Activated T-helper 2 cell treated with anti-CD3 and anti-CD28 coated beads, Interferon-gamma antibody, Interleukin-2, Interleukin-4, amounts not matched to agents 10 μg/mL and 5 μg/mL and 100 μg/mL, durations not matched to agents 14 hours and 24 hours and 36 hours (primary cell): Measurements from ENCODE around the gene KCNG2. TPM values are rescaled to one million over a fixed set of nuclear protein-coding genes. Genes with fewer than 3 reads are reported as not detected.
A peak's percentile ranks its signal among the peaks of the same experiment; 100 is the strongest.

ENCODE experiments used
- DNase-seq: peaks from one replicate; pipeline ENCODE4 v3.0.0; 2021; ENCODE audit warnings: low spot score
- H3K27ac Mint-ChIP-seq: one replicate; pipeline ENCODE4 v1.8.0; 2021; ENCODE audit warnings: mixed read lengths
- H3K27me3 Mint-ChIP-seq: one replicate; pipeline ENCODE4 v1.8.0; 2021; ENCODE audit warnings: low read depth, mixed read lengths
- H3K36me3 Mint-ChIP-seq: one replicate; pipeline ENCODE4 v1.8.0; 2021; ENCODE audit warnings: low read depth, mixed read lengths
- H3K4me1 Mint-ChIP-seq: one replicate; pipeline ENCODE4 v1.8.0; 2021; ENCODE audit warnings: low read depth, mixed read lengths
- H3K4me3 Mint-ChIP-seq: one replicate; pipeline ENCODE4 v1.8.0; 2021; ENCODE audit warnings: low read depth, mild to moderate bottlenecking, moderate library complexity, mixed read lengths
- H3K9me3 Mint-ChIP-seq: one replicate; pipeline ENCODE4 v1.8.0; 2021; ENCODE audit warnings: mixed read lengths
- intact Hi-C: fragments of 100-400 bp; cut with micrococcal nuclease; formaldehyde crosslinking; loops from one replicate; pipeline ENCODE4 v1.15.1; 2023
- total RNA-seq: library from RNA; stranded (reverse); gene quantifications from 2 replicates; pipeline ENCODE4 v1.2.3, GENCODE V29; 2022

Gene KCNG2
- total RNA-seq, 1 donor from 2014 or later: not detected

DNA sequence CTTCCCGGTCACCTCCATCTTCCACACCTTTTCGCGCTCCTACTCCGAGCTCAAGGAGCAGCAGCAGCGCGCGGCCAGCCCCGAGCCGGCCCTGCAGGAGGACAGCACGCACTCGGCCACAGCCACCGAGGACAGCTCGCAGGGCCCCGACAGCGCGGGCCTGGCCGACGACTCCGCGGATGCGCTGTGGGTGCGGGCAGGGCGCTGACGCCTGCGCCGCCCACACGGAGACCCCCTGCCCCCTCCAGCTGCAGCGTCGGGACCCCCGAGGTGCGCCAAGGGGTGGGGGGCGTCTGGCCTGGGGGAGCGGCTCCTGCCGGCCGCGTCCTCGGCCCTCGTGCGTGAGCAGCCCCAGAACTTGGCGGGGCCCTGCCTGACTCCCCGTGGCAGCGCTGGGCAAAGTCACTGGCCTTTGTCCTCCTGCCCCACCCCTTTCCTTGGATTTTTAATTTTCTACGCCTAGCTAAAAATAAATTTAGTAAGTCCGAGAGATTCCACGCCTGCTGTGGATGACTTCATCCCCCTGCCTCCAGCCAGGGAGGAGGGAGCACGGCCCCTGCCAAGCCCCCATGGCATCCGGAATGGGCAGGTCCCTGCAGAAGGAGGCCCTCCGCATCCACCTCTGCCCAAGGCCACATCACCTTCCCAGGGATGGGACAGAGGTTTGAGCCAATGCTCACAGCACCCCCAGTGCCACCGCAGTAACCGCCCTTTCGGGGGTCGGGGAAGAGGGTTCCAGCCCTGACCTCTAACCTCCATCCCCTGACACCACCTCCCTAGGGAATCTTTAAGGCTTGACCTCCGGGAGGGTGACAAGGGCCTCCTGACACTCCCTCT is 102.1 kb downstream of the KCNG2 start:
- Mint-ChIP-seq H3K4me1 (peaks cover 2% of the 10 kb centered on the region), H3K36me3 (peaks cover 35% of the 10 kb centered on the region), H3K27ac (no peak overlapping the region), H3K27me3 (no peaks in the 10 kb centered on the region), H3K9me3 (peaks cover 30% of the 10 kb centered on the region), H3K4me3 (no peak overlapping the region)
- intact Hi-C loops: loop anchor here (10.0 kb wide), 1 partner anchor 215 kb away; no protein-coding TSS in a partner anchor
- DNase-seq: no peak

DNA sequence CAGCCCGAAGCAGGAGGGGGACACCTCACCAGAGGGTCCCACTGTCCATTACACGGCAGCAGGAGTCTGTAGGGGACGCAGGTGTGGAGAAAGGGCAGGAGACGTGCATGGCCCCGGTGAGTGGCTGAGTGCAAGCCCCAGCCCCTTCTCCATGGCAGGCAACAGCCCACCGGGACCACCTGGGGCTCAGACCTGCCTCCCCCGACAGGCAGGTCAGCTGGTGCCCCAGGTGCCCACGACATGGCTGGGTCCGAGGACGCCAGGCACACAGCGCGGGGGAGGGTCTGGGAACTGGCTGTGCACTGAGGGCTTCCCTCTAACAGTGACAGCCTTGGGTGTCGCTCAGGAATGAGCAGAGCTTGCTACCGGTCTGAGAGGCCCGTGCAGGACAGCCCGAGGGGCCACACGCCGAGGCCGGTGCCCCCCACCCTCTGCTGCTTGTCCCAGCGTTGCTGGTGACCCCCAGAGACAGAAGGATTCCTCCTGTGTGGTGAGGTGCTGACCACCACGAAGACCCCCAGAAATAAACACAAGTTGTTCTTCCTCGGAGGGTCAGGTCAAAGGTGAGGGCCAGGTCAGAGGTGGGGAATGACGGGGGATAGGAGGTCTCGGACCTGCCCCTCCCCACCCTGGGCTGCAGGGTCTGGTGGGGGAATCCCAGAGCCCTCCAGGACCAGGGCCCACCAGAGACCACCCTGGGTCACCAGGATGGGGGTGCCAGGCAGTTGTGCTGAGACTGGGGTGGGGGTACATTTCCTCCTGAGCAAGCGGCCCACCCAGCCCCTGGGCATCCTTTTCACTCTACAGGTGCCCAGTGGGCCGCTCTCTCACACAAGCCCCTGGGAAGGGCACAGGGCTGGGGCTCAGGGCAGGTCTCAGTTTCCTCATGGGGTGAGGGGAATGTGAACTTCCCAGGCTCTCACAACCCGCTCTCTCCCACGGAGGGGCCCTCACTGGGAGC is 103.2 kb downstream of the KCNG2 start:
- peaks cover 7% of the 10 kb centered on the region for H3K4me1 Mint-ChIP-seq

DNA sequence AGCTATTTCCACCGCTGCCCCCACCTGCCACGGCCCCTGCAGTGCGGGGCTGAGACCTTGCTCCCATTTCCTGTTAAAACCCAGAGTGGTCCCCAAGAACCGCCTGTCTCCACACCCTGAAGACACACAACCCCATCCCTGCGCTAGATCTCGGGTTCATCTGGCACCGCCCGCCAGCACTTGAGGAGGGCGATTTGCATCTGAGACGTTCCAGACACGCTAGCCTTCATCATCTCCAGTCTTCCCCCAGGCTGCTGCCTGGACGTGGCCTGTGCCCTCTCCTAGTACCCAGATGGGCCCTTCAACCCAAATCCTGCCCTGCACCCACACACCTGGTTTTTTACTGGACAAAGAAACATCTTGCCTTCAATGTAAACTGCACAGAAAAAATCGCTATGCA is 103.9 kb downstream of the KCNG2 start:
- Mint-ChIP-seq H3K27ac (no peak overlapping the region), H3K27me3 (no peaks in the 10 kb centered on the region), H3K4me1 (peaks cover 13% of the 10 kb centered on the region), H3K9me3 (peaks cover 15% of the 10 kb centered on the region), H3K36me3 (peaks cover 44% of the 10 kb centered on the region), H3K4me3 (no peak overlapping the region)
- no peak for DNase-seq
- intact Hi-C loops: no loop called here

More for the DNA sequence above, 103.2 kb downstream of the KCNG2 start:
- no peak for DNase-seq
- no peaks in the 10 kb centered on the region for H3K27me3 Mint-ChIP-seq
- H3K27ac Mint-ChIP-seq: no peak overlapping the region
- peaks cover 20% of the 10 kb centered on the region for H3K9me3 Mint-ChIP-seq
- H3K4me3 Mint-ChIP-seq: no peak overlapping the region
- peaks cover 41% of the 10 kb centered on the region for H3K36me3 Mint-ChIP-seq
- intact Hi-C loops: no loop called here

DNA sequence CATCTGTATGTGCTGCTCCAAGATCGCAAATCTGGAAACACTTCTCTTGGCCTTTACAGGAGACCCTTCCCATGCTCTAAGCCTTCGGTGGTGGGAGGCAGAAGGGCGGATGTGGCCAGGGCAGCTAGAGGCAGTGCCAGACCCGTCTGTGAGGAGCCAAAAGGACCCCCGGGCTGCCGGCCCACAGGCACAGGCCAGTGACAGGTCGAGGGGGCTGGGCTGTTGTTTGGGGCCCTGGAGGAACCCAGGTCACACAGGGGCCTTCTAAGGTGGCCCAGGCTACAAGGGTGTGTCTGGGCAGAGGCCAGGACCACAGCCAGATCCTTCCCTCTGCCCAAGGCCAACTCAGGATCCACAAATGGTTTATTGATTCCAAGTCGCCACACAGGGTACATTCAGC is 104.3 kb downstream of the KCNG2 start:
- Mint-ChIP-seq H3K4me1 (peaks cover 13% of the 10 kb centered on the region), H3K27ac (no peak overlapping the region), H3K27me3 (no peaks in the 10 kb centered on the region), H3K9me3 (peaks cover 11% of the 10 kb centered on the region), H3K4me3 (no peak overlapping the region), H3K36me3 (peaks cover 44% of the 10 kb centered on the region)
- intact Hi-C loops: no loop called here
- DNase-seq: no peak

DNA sequence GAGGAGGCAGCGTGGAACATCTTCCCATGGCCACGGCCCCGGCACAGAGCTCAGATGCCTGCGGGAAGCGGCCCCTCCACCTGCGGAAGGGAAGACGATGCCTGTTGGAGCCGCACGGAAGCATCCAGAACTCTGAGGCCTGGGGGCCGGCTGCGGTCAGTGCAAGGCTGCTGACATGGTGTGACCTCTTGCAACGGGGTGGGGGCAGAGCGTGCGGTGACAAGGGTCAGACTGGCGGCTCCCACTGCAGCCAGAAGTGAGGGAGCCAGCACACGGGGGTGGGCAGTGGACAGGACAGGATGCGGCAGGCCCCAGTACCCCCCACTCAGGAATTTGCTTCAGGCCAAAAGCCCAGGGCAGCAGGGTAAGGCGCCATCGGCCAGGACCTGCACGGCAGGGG is 104.9 kb downstream of the KCNG2 start:
- intact Hi-C loops: no loop called here
- no peak overlapping the region for H3K4me3 Mint-ChIP-seq
- peaks cover 46% of the 10 kb centered on the region for H3K36me3 Mint-ChIP-seq
- H3K27ac Mint-ChIP-seq: no peak overlapping the region
- H3K4me1 Mint-ChIP-seq: peaks cover 13% of the 10 kb centered on the region
- no peak for DNase-seq
- no peaks in the 10 kb centered on the region for H3K27me3 Mint-ChIP-seq
- peaks cover 5% of the 10 kb centered on the region for H3K9me3 Mint-ChIP-seq

DNA sequence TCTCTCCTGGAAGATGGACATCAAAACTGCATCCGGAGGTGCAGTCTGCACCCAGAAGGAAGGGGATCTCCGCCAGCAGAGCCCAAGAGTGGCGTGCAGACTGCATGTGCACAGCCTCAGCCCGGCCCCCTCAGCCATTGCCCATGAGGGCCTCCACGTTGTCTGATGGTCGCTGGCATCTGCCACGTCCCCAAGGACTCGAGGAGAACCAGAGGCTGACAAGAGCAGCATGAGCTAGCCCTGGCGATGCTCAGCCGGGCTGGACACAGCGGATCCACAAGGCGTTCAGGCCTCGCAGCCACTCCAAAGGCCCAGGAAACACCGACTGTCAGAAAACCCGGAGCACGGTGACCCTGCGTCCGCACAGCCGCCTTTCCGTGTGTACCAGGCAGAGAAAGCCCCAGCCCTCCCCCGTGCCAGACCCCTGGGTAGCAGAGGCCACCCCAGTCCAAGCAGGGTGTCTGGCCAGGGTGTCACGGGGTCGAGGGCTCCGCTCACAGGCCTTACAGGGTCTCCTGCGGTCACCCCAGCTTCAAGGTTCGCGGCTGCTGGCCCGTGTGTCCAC is 105.4 kb downstream of the KCNG2 start:
- H3K27ac Mint-ChIP-seq: no peak overlapping the region
- no peak for DNase-seq
- intact Hi-C loops: no loop called here
- H3K27me3 Mint-ChIP-seq: no peaks in the 10 kb centered on the region
- peaks cover 46% of the 10 kb centered on the region for H3K36me3 Mint-ChIP-seq
- peaks cover 11% of the 10 kb centered on the region for H3K4me1 Mint-ChIP-seq
- no peak overlapping the region for H3K4me3 Mint-ChIP-seq
- peaks cover 2% of the 10 kb centered on the region for H3K9me3 Mint-ChIP-seq

DNA sequence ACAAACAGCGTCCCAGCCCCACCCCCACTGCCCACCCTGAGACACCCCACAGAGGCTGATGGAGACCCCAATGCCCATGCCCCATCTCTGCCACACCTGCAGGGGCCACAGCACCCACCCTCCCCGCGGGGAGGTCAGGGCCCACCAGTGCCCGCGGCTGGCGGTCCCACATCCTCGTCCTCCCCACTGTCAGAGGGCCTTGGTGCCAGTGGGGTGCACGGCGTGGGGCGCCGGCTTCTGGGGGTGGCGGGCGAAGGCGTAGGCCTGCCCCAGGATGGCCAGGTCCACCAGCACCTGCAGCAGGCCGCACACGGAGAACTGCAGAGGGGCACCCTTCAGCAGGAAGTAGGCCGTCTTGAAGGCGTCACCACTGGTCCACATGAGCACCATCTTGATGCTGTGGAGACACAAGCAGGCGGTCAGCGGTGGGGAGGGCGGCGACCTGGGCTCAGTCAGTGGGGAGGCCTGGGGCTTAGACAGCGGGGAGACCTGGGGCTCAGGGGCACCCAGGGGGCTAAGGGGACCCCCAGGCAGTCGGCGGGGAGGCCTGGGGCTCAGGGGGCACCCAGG is 106.1 kb downstream of the KCNG2 start:
- H3K4me1 Mint-ChIP-seq: peaks cover 12% of the 10 kb centered on the region
- intact Hi-C loops: no loop called here
- H3K27ac Mint-ChIP-seq: no peak overlapping the region
- peaks cover 54% of the 10 kb centered on the region for H3K36me3 Mint-ChIP-seq
- H3K27me3 Mint-ChIP-seq: no peaks in the 10 kb centered on the region
- H3K4me3 Mint-ChIP-seq: no peak overlapping the region
- peaks cover 9% of the 10 kb centered on the region for H3K9me3 Mint-ChIP-seq
- no peak for DNase-seq

DNA sequence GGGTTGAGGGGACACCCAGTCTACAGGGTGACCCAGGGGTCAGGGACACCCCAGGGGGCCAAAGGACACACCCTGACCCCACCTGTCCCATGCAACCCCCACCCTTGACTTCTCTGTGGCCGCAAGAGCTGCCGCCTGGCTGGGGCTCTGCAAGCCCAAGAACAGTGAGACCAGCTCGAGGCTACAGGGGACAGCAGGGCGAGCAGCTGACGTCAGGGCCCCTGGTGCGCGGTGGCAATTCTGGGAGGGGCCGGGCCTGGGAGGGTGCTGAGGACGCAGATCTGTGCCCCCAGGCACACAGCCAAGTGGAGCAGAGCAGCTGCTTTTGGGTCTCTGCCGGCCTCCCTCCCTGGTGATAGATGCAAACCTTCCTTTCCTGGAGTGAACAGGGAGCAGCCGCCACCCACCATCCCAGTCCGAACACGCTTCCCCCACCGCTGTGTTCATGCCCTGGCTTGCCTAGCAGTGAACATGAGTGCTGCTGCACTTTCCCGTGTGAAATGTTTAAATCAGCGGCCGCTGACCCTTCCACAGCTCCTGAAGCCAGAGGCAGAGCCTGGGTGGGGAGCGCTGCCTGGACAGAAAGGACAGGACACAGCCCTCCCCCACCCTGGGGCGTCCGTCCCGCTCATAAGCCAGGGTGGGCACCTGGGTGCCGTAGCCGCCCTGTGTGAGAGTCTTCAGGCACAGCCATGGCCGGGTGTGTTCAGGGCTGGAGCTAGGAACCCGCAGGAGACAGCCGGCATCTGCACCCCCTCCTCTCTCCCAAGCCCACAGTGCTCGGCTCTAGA is 106.8 kb downstream of the KCNG2 start:
- H3K4me3 Mint-ChIP-seq: no peak overlapping the region
- no peak for DNase-seq

DNA sequence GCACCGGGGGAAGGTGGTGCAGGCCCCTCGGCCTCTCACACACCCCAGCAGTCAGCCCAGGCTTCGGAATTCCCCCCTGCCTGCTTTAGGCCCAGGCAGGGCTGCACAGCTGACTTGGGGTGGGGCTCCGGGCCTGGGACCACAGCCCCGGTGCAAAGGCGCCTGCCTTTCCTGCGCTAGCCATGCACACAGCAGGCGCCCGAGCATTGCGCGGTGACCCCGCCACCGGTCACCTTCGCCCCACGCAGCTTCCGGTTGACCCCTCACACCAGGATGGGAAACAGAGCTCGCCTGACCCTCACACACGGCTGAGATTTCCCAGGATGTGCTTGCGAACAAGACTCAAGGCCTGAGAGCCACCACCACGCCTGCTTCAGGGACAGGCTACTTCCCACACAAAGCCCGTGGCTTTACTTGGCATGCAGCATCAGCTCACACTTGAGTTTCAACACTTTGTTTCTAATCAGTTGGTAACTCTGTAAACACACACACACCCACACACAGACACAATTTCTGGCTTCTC is 107.7 kb downstream of the KCNG2 start:
- H3K4me3 Mint-ChIP-seq: no peak overlapping the region

More for the DNA sequence above, 106.8 kb downstream of the KCNG2 start:
- Mint-ChIP-seq H3K9me3 (peaks cover 12% of the 10 kb centered on the region), H3K27ac (no peak overlapping the region), H3K27me3 (no peaks in the 10 kb centered on the region), H3K4me1 (peaks cover 17% of the 10 kb centered on the region), H3K36me3 (peaks cover 60% of the 10 kb centered on the region)
- intact Hi-C loops: loop anchor here (1.0 to 5.0 kb wide), 4 partner anchors 14 to 382 kb away; partner anchors contain the start of gene HSBP1L1

DNA sequence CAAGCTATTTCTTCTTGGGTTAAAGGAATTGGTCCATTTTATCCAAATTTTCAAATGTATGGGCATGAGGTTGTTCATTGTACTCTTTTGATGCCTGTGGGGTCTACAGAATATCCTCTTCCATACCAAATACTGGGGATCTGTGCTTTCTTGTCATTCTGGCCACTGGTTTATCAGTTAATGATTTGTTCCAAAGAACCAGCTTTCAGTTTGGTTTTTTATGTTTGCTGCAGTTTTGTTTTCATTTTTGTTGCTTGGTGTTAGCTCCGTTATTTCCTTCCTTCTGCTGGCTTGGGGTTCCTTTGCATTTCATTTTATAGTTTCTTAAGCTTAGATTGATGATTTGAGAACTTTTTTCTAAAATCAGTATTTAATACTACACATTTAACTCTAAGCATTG is 108.3 kb downstream of the KCNG2 start:
- Mint-ChIP-seq H3K4me3 (no peak overlapping the region), H3K27ac (peak overlapping the region; percentile 90)

More for the DNA sequence above, 107.7 kb downstream of the KCNG2 start:
- H3K4me1 Mint-ChIP-seq: peaks cover 18% of the 10 kb centered on the region
- intact Hi-C loops: loop anchor here (1.0 to 5.0 kb wide), 4 partner anchors 15 to 383 kb away; partner anchors contain the start of gene HSBP1L1
- H3K36me3 Mint-ChIP-seq: peaks cover 58% of the 10 kb centered on the region
- H3K27me3 Mint-ChIP-seq: no peaks in the 10 kb centered on the region
- peak overlapping the region; percentile 90 for H3K27ac Mint-ChIP-seq
- H3K9me3 Mint-ChIP-seq: peaks cover 14% of the 10 kb centered on the region
- DNase-seq: no peak

DNA sequence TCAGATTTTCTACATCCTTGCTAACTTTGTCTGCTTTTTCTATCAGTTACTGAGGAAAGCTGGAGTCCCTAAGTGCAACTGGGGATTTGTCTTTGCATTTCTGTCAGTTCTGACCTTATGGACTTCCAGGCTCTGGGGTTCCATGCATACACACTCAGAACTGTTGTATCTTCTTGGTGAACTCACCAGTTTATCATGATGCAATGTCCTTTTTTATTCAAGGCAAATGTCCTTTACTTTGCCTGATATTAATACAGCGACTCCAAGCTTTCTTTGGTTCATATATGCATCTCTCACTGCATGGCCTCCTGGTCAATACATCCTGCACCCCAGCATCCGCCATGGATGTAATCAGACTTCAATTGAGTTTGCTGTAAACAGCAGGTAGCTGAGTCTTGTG is 109.0 kb downstream of the KCNG2 start:
- intact Hi-C loops: loop anchor here (5.0 kb wide), 2 partner anchors 56 to 384 kb away; partner anchors contain the start of gene HSBP1L1
- H3K27ac Mint-ChIP-seq: no peak overlapping the region
- H3K27me3 Mint-ChIP-seq: no peaks in the 10 kb centered on the region

More for the DNA sequence above, 108.3 kb downstream of the KCNG2 start:
- no peak for DNase-seq
- no peaks in the 10 kb centered on the region for H3K27me3 Mint-ChIP-seq
- peaks cover 15% of the 10 kb centered on the region for H3K9me3 Mint-ChIP-seq
- intact Hi-C loops: loop anchor here (1.0 to 5.0 kb wide), 4 partner anchors 16 to 384 kb away; partner anchors contain the start of gene HSBP1L1
- H3K4me1 Mint-ChIP-seq: peaks cover 23% of the 10 kb centered on the region
- peaks cover 60% of the 10 kb centered on the region for H3K36me3 Mint-ChIP-seq

More for the DNA sequence above, 109.0 kb downstream of the KCNG2 start:
- peaks cover 56% of the 10 kb centered on the region for H3K36me3 Mint-ChIP-seq
- peaks cover 15% of the 10 kb centered on the region for H3K9me3 Mint-ChIP-seq
- H3K4me3 Mint-ChIP-seq: no peak overlapping the region
- DNase-seq: no peak
- H3K4me1 Mint-ChIP-seq: peaks cover 23% of the 10 kb centered on the region
